ENCODE results near the gene SLC25A52. TPM values are rescaled to one million over a fixed set of nuclear protein-coding genes. Genes with fewer than 3 reads are reported as not detected.
"Not testable (repeated sequence)": the region's sequence is repeated elsewhere in the genome, so short reads cannot be mapped to it uniquely, and the experiment has no call there.

The SLC25A52 gene, protein sequence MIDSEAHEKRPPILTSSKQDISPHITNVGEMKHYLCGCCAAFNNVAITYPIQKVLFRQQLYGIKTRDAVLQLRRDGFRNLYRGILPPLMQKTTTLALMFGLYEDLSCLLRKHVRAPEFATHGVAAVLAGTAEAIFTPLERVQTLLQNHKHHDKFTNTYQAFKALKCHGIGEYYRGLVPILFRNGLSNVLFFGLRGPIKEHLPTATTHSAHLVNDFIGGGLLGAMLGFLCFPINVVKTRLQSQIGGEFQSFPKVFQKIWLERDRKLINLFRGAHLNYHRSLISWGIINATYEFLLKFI
- total RNA-seq = not detected
- long read RNA-seq = 0 reads

DNA sequence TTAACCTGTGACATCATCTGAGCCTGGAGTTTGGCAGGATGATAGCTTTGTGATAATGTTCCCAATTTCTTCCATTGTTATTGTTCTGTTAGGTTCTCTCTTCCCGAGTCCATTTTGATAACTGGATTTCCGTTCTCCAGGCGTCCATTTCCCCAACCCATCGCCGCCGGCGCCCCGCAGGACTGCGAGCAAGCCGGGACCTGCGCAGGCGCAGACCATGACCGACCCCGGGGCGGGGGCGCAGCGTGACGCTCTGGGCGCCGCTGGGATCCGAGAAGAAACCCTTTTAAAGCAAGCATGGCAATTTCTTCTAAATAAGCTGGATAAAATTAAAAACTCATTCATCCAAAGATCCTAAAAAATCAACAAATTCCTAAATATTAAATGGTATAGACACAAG, at the start of gene SLC25A52:
Gene SLC25A52 (minus strand): TSS at position 186 of the 400 bp plus-strand sequence. CDS start 219 bp downstream, outside the sequence.
- no peak for DNase-seq (ENCODE audit: low spot score)

- not testable (repeated sequence) for DNase-seq (ENCODE audit: low spot score)
Measured at GRCh38 chr18:31809049-31809448, 48.4 kb upstream of the SLC25A52 start.

DNA sequence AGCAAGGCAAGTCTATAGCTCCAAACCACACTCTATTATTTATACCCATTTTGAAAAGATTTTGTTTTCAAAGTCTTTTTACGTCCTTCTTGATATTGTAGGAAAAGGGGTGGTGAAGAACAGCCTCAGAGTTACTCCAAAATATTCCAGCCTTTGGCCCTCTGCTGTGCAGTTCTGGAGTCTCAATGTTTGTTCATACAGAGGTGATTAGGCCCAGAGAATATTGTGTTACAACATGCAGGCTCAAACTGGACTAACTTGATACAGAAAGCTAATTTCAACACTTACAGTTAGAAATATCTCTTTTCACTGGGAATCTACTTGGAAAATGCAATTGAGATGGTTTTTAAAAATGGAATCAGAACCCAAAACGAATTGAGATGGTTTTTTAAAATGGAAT, 40.4 kb upstream of the SLC25A52 start:
- no peak for DNase-seq (ENCODE audit: low spot score)

- not testable (repeated sequence) for DNase-seq (ENCODE audit: low spot score)
Measured at GRCh38 chr18:31799257-31799656, 38.6 kb upstream of the SLC25A52 start.

DNA sequence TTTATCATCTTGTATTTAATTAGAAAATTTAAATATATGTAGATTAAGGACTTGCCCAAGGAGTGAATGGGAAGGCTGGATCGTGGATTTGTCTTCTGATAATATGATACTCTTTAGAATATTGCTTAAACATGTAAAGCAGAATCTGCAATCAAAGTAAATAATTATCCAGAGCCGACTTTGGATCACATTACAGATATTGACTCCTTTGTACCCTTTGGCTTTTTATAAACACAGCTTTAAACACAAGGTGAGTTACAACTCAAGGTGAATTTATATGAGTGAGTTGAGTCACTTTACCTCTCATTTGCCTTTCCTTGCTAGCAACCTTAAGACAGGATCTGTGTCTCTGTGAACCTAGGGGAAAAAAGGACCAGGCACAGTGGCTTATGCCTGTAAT, 37.7 kb upstream of the SLC25A52 start:
- no peak for DNase-seq (ENCODE audit: low spot score)

DNA sequence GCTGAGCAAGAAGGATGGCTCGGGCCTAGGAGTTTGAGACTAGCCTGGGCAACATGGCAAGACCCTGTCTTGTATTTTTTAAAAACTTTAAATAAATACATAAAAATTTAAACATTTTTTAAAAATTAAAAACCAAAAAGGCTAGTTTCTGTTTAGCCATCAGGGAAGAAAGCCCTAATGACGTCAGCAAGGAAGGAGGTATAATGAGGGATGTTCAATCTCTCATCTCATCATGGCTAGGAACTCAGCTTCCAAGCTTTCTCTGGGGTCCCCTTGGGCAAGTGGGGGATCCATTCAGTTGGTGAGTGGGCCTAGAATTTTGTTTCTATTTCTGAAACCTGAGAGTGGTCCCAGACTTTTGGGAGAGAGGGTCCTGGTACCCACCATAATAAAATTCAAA, 35.1 kb upstream of the SLC25A52 start:
- no peak for DNase-seq (ENCODE audit: low spot score)

DNA sequence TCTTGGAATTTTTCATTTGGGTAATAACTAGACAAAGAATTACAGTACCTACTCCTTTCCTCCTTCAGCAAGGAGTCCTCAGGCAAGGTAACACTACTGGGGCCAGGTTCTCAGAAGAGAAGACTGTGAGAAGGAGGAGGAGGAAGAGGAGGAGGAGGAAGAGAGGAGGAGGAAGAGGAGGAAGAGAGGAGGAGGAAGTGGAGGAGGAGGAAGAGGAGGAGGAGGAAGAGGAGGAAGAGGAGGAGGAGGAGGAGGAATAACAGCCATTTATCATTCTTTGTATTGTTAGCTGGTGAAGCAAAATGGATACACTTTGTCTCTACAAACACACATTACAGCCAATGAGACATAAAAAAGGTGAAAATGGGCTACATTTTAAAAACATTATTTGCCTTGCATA, 32.9 kb upstream of the SLC25A52 start:
- no peak for DNase-seq (ENCODE audit: low spot score)

GRCh38 chr18:31792580-31792911, 31.9 kb upstream of the SLC25A52 start:
- no peak for DNase-seq (ENCODE audit: low spot score)

DNA sequence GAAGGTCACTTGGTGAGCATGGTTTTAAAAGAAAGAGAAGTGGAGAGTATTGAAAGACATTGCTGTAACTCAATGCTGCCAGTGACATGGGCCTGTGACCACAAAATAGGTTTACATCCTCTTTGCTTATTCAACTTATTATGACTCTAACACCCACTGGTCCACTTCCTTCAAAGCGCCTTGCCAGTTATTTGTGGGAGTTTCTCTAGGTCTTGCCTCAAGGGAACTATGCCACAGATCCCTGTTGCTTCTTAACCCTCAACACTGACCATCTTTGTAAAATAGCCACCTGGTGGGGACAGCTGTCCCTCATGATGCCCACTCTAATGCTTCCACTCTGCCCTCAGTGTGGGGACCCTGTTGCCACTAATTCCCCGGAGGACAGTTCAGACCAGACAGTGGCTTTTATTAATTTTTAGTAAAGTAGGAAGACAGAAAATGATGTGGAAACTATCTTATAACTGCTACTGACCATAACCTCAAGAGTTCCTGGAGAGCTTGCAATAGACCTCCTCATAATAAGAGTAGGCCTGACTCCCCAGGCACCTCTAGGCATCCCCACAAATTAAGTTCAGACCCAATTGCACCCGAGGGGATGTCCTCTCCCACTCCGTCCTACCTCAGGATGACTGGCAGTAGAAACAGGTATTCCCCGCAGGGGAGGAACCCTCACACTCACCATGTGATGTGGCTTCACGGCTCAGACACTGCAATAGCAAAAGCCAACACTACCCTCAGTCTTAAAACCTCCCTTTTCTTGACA, 31.3 kb upstream of the SLC25A52 start:
- DNase-seq (ENCODE audit: low spot score) = no peak

GRCh38 chr18:31789409-31789808, 28.7 kb upstream of the SLC25A52 start:
- DNase-seq (ENCODE audit: low spot score) = no peak

- DNase-seq (ENCODE audit: low spot score) = no peak
Measured at GRCh38 chr18:31783059-31783458, 22.4 kb upstream of the SLC25A52 start.

DNA sequence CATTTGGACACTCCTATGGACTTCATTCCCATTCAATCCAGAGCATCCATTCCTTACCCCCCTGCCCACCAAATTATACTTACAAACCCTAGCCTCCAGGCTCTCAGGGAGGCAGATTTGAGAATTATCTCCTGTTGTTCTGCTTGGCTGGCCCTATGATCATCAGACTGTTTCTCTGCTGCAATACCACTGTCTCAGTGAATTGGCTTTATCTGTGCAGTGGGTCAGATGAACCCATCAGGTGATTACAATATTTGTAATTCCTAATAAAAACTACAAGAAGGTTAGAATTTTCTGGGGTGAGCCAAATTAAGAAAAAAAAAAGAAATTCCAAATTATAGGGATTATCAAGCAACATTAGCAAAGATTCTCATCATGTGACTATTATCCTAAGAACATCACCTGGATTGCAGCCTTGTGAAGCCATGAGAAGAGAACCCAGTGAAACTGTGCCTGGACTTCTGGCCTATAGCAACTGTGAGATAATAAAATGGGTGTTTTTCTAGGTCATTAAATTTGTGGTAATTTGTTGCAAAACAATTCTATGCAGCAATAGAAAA, 17.8 kb upstream of the SLC25A52 start:
- no peak for DNase-seq (ENCODE audit: low spot score)

DNA sequence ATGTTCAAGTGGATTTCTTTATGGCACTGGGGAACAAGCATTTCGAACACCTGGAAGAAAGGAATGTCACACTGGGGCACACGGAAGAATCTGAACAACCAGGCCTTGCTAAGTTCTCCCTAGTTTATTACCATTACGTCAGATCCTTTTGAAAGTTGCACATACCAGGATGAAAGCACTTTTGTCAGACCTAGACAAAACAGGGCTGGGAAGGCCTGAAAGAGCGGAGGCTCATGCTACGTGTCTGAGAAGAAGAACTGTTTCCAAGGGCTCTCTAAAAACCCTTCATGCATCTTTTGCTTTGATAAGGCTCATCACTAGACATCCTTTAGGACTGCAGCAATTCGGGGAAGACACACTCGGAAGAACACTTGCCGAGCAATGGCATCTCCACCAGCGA, 15.4 kb upstream of the SLC25A52 start:
- DNase-seq (ENCODE audit: low spot score) = no peak

GRCh38 chr18:31774962-31775361, 14.3 kb upstream of the SLC25A52 start:
- no peak for DNase-seq (ENCODE audit: low spot score)

GRCh38 chr18:31774477-31774785, 13.8 kb upstream of the SLC25A52 start:
- DNase-seq (ENCODE audit: low spot score) = no peak

- DNase-seq (ENCODE audit: low spot score) = no peak
Measured at GRCh38 chr18:31773774-31774476, 13.2 kb upstream of the SLC25A52 start.

GRCh38 chr18:31772699-31773098, 12.0 kb upstream of the SLC25A52 start:
- no peak for DNase-seq (ENCODE audit: low spot score)

GRCh38 chr18:31750273-31750672, 10.4 kb downstream of the SLC25A52 start:
- DNase-seq (ENCODE audit: low spot score) = no peak

GRCh38 chr18:31746396-31746795, 14.3 kb downstream of the SLC25A52 start:
- no peak for DNase-seq (ENCODE audit: low spot score)

GRCh38 chr18:31744321-31745067, 16.2 kb downstream of the SLC25A52 start:
- no peak for DNase-seq (ENCODE audit: low spot score)

DNA sequence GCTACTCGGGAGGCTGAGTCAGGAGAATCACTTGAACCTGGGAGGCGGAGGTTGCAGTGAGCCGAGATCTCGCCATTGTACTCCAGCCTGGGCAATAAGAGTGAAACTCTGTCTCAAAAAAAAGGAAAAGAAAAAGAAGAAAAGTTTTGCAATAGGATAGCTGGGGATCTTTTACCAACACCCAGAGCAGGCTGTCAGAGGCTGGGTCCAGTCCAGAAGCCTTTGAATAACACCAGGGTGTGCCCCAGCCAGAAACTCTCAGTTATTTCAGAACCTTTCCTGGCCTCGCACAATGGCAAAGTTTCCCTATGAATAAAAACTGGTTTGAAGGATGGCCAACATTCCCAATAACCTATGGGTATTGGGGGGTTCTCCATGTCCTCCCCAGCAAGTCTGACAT, 17.1 kb downstream of the SLC25A52 start:
- DNase-seq (ENCODE audit: low spot score) = not testable (repeated sequence)
